Measurements from ENCODE around the gene CASKIN2. TPM values are rescaled to one million over a fixed set of nuclear protein-coding genes. Genes with fewer than 3 reads are reported as not detected.

CASKIN2 gene
- total RNA-seq, 1 donor from 2014 or later, result 47.8 TPM

GRCh38 chr17:75498726-75499213 is 16.6 kb downstream of the CASKIN2 start:
- TF ChIP-seq, protein P1, sequence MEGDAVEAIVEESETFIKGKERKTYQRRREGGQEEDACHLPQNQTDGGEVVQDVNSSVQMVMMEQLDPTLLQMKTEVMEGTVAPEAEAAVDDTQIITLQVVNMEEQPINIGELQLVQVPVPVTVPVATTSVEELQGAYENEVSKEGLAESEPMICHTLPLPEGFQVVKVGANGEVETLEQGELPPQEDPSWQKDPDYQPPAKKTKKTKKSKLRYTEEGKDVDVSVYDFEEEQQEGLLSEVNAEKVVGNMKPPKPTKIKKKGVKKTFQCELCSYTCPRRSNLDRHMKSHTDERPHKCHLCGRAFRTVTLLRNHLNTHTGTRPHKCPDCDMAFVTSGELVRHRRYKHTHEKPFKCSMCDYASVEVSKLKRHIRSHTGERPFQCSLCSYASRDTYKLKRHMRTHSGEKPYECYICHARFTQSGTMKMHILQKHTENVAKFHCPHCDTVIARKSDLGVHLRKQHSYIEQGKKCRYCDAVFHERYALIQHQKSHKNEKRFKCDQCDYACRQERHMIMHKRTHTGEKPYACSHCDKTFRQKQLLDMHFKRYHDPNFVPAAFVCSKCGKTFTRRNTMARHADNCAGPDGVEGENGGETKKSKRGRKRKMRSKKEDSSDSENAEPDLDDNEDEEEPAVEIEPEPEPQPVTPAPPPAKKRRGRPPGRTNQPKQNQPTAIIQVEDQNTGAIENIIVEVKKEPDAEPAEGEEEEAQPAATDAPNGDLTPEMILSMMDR (IDR thresholded peaks at IDR 0.05; ENCODE audit: unreplicated experiment), result no peak
- Mint-ChIP-seq H3K27me3 (ENCODE audit: unreplicated experiment) (peaks cover 10% of the 10 kb centered on the region), H3K36me3 (ENCODE audit: low read depth, unreplicated experiment) (peaks cover 18% of the 10 kb centered on the region), H3K9me3 (ENCODE audit: unreplicated experiment) (no peaks in the 10 kb centered on the region), H3K27ac (ENCODE audit: unreplicated experiment) (no peak overlapping the region), H3K4me1 (ENCODE audit: unreplicated experiment) (peaks cover 14% of the 10 kb centered on the region), H3K4me3 (ENCODE audit: unreplicated experiment) (peak overlapping the region; percentile 15)
- DNase-seq (ENCODE audit: low spot score), result no peak

GRCh38 chr17:75498039-75498725 is 17.2 kb downstream of the CASKIN2 start:
- TF ChIP-seq, protein P1 (IDR thresholded peaks at IDR 0.05; ENCODE audit: unreplicated experiment), result no peak
- peaks cover 18% of the 10 kb centered on the region for H3K36me3 Mint-ChIP-seq (ENCODE audit: low read depth, unreplicated experiment)
- peak overlapping the region; percentile 15 for H3K4me3 Mint-ChIP-seq (ENCODE audit: unreplicated experiment)
- H3K4me1 Mint-ChIP-seq (ENCODE audit: unreplicated experiment), result peaks cover 14% of the 10 kb centered on the region
- no peak for DNase-seq (ENCODE audit: low spot score)
- no peak overlapping the region for H3K27ac Mint-ChIP-seq (ENCODE audit: unreplicated experiment)
- peaks cover 10% of the 10 kb centered on the region for H3K27me3 Mint-ChIP-seq (ENCODE audit: unreplicated experiment)
- no peaks in the 10 kb centered on the region for H3K9me3 Mint-ChIP-seq (ENCODE audit: unreplicated experiment)

- peaks cover 18% of the 10 kb centered on the region for H3K36me3 Mint-ChIP-seq (ENCODE audit: low read depth, unreplicated experiment)
- TF ChIP-seq, protein P1 (IDR thresholded peaks at IDR 0.05; ENCODE audit: unreplicated experiment), result no peak
- no peaks in the 10 kb centered on the region for H3K9me3 Mint-ChIP-seq (ENCODE audit: unreplicated experiment)
- no peak for DNase-seq (ENCODE audit: low spot score)
- H3K4me1 Mint-ChIP-seq (ENCODE audit: unreplicated experiment), result peaks cover 20% of the 10 kb centered on the region
- no peak overlapping the region for H3K27ac Mint-ChIP-seq (ENCODE audit: unreplicated experiment)
- H3K27me3 Mint-ChIP-seq (ENCODE audit: unreplicated experiment), result peaks cover 10% of the 10 kb centered on the region
- no peak overlapping the region for H3K4me3 Mint-ChIP-seq (ENCODE audit: unreplicated experiment)
These were observed 19.3 kb downstream of the CASKIN2 start for GRCh38 chr17:75496005-75496404.

DNA sequence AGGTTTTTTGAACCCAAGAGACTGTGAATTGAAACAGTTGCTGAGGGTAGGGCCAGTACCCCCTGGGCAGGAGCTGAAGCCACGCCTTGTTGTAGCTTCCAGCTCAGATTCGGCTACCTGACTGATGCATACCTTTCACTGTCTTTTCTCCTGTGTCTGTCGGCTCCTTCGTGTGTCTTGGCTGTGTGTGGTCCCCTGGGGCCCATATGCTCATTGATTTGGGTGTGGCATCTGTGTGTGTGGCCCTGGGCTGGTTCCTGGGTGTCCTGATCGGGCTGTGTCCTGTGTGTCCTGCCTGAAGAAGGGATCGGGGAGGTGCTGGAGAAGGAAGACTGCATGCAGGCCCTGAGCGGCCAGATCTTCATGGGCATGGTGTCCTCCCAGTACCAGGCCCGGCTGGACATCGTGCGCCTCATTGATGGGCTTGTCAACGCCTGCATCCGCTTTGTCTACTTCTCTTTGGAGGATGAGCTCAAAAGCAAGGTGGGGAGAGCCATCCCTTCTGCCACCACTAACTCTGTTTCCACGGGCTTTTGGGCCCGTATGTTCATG is 20.9 kb downstream of the CASKIN2 start:
- TF ChIP-seq, protein P1 (IDR thresholded peaks at IDR 0.05; ENCODE audit: unreplicated experiment), result no peak
- peaks cover 31% of the 10 kb centered on the region for H3K4me1 Mint-ChIP-seq (ENCODE audit: unreplicated experiment)
- H3K27me3 Mint-ChIP-seq (ENCODE audit: unreplicated experiment), result peaks cover 6% of the 10 kb centered on the region
- H3K4me3 Mint-ChIP-seq (ENCODE audit: unreplicated experiment), result no peak overlapping the region
- DNase-seq (ENCODE audit: low spot score), result no peak
- peaks cover 18% of the 10 kb centered on the region for H3K36me3 Mint-ChIP-seq (ENCODE audit: low read depth, unreplicated experiment)
- H3K27ac Mint-ChIP-seq (ENCODE audit: unreplicated experiment), result no peak overlapping the region
- H3K9me3 Mint-ChIP-seq (ENCODE audit: unreplicated experiment), result no peaks in the 10 kb centered on the region
